ENCODE measurements around the gene NRXN2.

The NRXN2 gene

GRCh38 chr11:64723117-64723906 is at the start of gene NRXN2:
TSS of gene NRXN2 (minus strand) at chr11:64723197. CDS start at chr11:64713699, 9,498 bp downstream.
- DNase-seq = peak; percentile 73

- no peak for DNase-seq
Observed at GRCh38 chr11:64772303-64773018, 49.5 kb upstream of the NRXN2 start.

- no peak for DNase-seq
Observed at GRCh38 chr11:64771861-64772260, 48.9 kb upstream of the NRXN2 start.

GRCh38 chr11:64770120-64770519 is 47.1 kb upstream of the NRXN2 start:
- no peak for DNase-seq

- DNase-seq = no peak
Observed at GRCh38 chr11:64769283-64769682, 46.3 kb upstream of the NRXN2 start.

- DNase-seq = no peak
Observed at GRCh38 chr11:64768300-64768694, 45.3 kb upstream of the NRXN2 start.

GRCh38 chr11:64767344-64768299 is 44.6 kb upstream of the NRXN2 start:
- DNase-seq = peak; percentile 74

GRCh38 chr11:64766881-64767280 is 43.9 kb upstream of the NRXN2 start:
- no peak for DNase-seq

- DNase-seq = no peak
Observed at GRCh38 chr11:64765851-64766665, 43.1 kb upstream of the NRXN2 start.

- no peak for DNase-seq
Observed at GRCh38 chr11:64765291-64765850, 42.4 kb upstream of the NRXN2 start.

- no peak for DNase-seq
Observed at GRCh38 chr11:64764753-64765152, 41.8 kb upstream of the NRXN2 start.

- DNase-seq = peak; percentile 46
Observed at GRCh38 chr11:64764040-64764611, 41.1 kb upstream of the NRXN2 start.

GRCh38 chr11:64763526-64764039 is 40.6 kb upstream of the NRXN2 start:
- DNase-seq = no peak

- DNase-seq = no peak
Observed at GRCh38 chr11:64762674-64763525, 39.9 kb upstream of the NRXN2 start.

- DNase-seq = no peak
Observed at GRCh38 chr11:64762277-64762673, 39.3 kb upstream of the NRXN2 start.

- DNase-seq = no peak
Observed at GRCh38 chr11:64760759-64761420, 37.9 kb upstream of the NRXN2 start.

GRCh38 chr11:64759722-64760719 is 37.0 kb upstream of the NRXN2 start, which contains the start of gene PYGM:
TSS of gene PYGM (minus strand) at chr11:64759974. CDS start at chr11:64759898, 76 bp downstream.
- DNase-seq = no peak

- no peak for DNase-seq
Observed at GRCh38 chr11:64759131-64759721, 36.2 kb upstream of the NRXN2 start.

Measured in activated T-cell treated with anti-CD3 and anti-CD28 coated beads for 4 hours (primary cell).